ENCODE results near the gene ANO6. TPM values are rescaled to one million over a fixed set of nuclear protein-coding genes. Genes with fewer than 3 reads are reported as not detected.
"Not testable (repeated sequence)": the region's sequence is repeated elsewhere in the genome, so short reads cannot be mapped to it uniquely, and the experiment has no call there.

ANO6 gene
- polyA plus RNA-seq, 2 donors, result 2.6 to 6.9 TPM

- H3K9me3 ChIP-seq (ENCODE audit: control insufficient read depth in 2 of 2, insufficient read depth in 1 of 2, low read depth in 1 of 2, low read length in 1 of 2), result no peaks in the 10 kb centered on the region
- no peak overlapping the region for H3K4me3 ChIP-seq (ENCODE audit: low read depth in 1 of 2, low read length in 2 of 2)
- no peaks in the 10 kb centered on the region for H3K27me3 ChIP-seq (ENCODE audit: control insufficient read depth in 1 of 2, insufficient read depth in 2 of 2, low read length in 2 of 2)
- H3K36me3 ChIP-seq (ENCODE audit: control insufficient read depth in 2 of 2, insufficient read depth in 2 of 2, low read length in 1 of 2), result no peaks in the 10 kb centered on the region
- 39 to 44% methylated on average over 6 of the region's 6 CpGs for WGBS, 2 donors
- peak overlapping the region; percentile 54 to 68 for H3K27ac ChIP-seq (ENCODE audit: low read depth in 2 of 2, low read length in 1 of 2)
- H3K4me1 ChIP-seq (ENCODE audit: control insufficient read depth in 2 of 2, insufficient read depth in 2 of 2, low read length in 1 of 2), result peaks cover 3 to 6% of the 10 kb centered on the region in 2 donors
Measured at GRCh38 chr12:45232756-45233372, 17.0 kb downstream of the ANO6 start.

GRCh38 chr12:45234139-45234865 is 18.4 kb downstream of the ANO6 start:
- no peaks in the 10 kb centered on the region for H3K9me3 ChIP-seq (ENCODE audit: control insufficient read depth in 2 of 2, insufficient read depth in 1 of 2, low read depth in 1 of 2, low read length in 1 of 2)
- peaks cover 3 to 6% of the 10 kb centered on the region in 2 donors for H3K4me1 ChIP-seq (ENCODE audit: control insufficient read depth in 2 of 2, insufficient read depth in 2 of 2, low read length in 1 of 2)
- WGBS, 2 donors, result 13 to 18% methylated on average over 4 of the region's 4 CpGs
- H3K4me3 ChIP-seq (ENCODE audit: low read depth in 1 of 2, low read length in 2 of 2), result no peak overlapping the region
- H3K36me3 ChIP-seq (ENCODE audit: control insufficient read depth in 2 of 2, insufficient read depth in 2 of 2, low read length in 1 of 2), result no peaks in the 10 kb centered on the region
- no peaks in the 10 kb centered on the region for H3K27me3 ChIP-seq (ENCODE audit: control insufficient read depth in 1 of 2, insufficient read depth in 2 of 2, low read length in 2 of 2)
- peak overlapping the region; percentile 38 to 65 for H3K27ac ChIP-seq (ENCODE audit: low read depth in 2 of 2, low read length in 1 of 2)

GRCh38 chr12:45235087-45236025 is 19.5 kb downstream of the ANO6 start:
- 41 to 43% methylated on average over 4 of the region's 4 CpGs for WGBS, 2 donors
- Histone ChIP-seq H3K27me3 (ENCODE audit: control insufficient read depth in 1 of 2, insufficient read depth in 2 of 2, low read length in 2 of 2) (no peaks in the 10 kb centered on the region), H3K4me1 (ENCODE audit: control insufficient read depth in 2 of 2, insufficient read depth in 2 of 2, low read length in 1 of 2) (peaks cover 3 to 6% of the 10 kb centered on the region in 2 donors), H3K4me3 (ENCODE audit: low read depth in 1 of 2, low read length in 2 of 2) (no peak overlapping the region), H3K27ac (ENCODE audit: low read depth in 2 of 2, low read length in 1 of 2) (peak overlapping the region; percentile 65 to 69), H3K36me3 (ENCODE audit: control insufficient read depth in 2 of 2, insufficient read depth in 2 of 2, low read length in 1 of 2) (no peaks in the 10 kb centered on the region), H3K9me3 (ENCODE audit: control insufficient read depth in 2 of 2, insufficient read depth in 1 of 2, low read depth in 1 of 2, low read length in 1 of 2) (no peaks in the 10 kb centered on the region)

- 72 to 76% methylated on average over 2 of the region's 2 CpGs for WGBS, 2 donors
- H3K4me3 ChIP-seq (ENCODE audit: low read depth in 1 of 2, low read length in 2 of 2); H3K4me1 ChIP-seq (ENCODE audit: control insufficient read depth in 2 of 2, insufficient read depth in 2 of 2, low read length in 1 of 2); H3K9me3 ChIP-seq (ENCODE audit: control insufficient read depth in 2 of 2, insufficient read depth in 1 of 2, low read depth in 1 of 2, low read length in 1 of 2); H3K27me3 ChIP-seq (ENCODE audit: control insufficient read depth in 1 of 2, insufficient read depth in 2 of 2, low read length in 2 of 2); H3K27ac ChIP-seq (ENCODE audit: low read depth in 2 of 2, low read length in 1 of 2); H3K36me3 ChIP-seq (ENCODE audit: control insufficient read depth in 2 of 2, insufficient read depth in 2 of 2, low read length in 1 of 2): not testable (repeated sequence)
Measured at GRCh38 chr12:45236383-45236782, 20.5 kb downstream of the ANO6 start.

- H3K27me3 ChIP-seq (ENCODE audit: control insufficient read depth in 1 of 2, insufficient read depth in 2 of 2, low read length in 2 of 2), result no peaks in the 10 kb centered on the region
- no peak overlapping the region for H3K27ac ChIP-seq (ENCODE audit: low read depth in 2 of 2, low read length in 1 of 2)
- H3K36me3 ChIP-seq (ENCODE audit: control insufficient read depth in 2 of 2, insufficient read depth in 2 of 2, low read length in 1 of 2), result no peaks in the 10 kb centered on the region
- no peaks in the 10 kb centered on the region for H3K9me3 ChIP-seq (ENCODE audit: control insufficient read depth in 2 of 2, insufficient read depth in 1 of 2, low read depth in 1 of 2, low read length in 1 of 2)
- H3K4me1 ChIP-seq (ENCODE audit: control insufficient read depth in 2 of 2, insufficient read depth in 2 of 2, low read length in 1 of 2), result peaks cover 2 to 4% of the 10 kb centered on the region in 2 donors
- no peak overlapping the region for H3K4me3 ChIP-seq (ENCODE audit: low read depth in 1 of 2, low read length in 2 of 2)
- WGBS, 2 donors, result 78 to 82% methylated on average over 11 of the region's 11 CpGs
Measured at GRCh38 chr12:45242180-45242579, 26.3 kb downstream of the ANO6 start.

GRCh38 chr12:45243963-45244362 is 28.1 kb downstream of the ANO6 start:
- Histone ChIP-seq H3K4me1 (ENCODE audit: control insufficient read depth in 2 of 2, insufficient read depth in 2 of 2, low read length in 1 of 2) (peaks cover 2 to 4% of the 10 kb centered on the region in 2 donors), H3K9me3 (ENCODE audit: control insufficient read depth in 2 of 2, insufficient read depth in 1 of 2, low read depth in 1 of 2, low read length in 1 of 2) (no peaks in the 10 kb centered on the region), H3K36me3 (ENCODE audit: control insufficient read depth in 2 of 2, insufficient read depth in 2 of 2, low read length in 1 of 2) (no peaks in the 10 kb centered on the region), H3K27me3 (ENCODE audit: control insufficient read depth in 1 of 2, insufficient read depth in 2 of 2, low read length in 2 of 2) (no peaks in the 10 kb centered on the region), H3K4me3 (ENCODE audit: low read depth in 1 of 2, low read length in 2 of 2) (no peak overlapping the region), H3K27ac (ENCODE audit: low read depth in 2 of 2, low read length in 1 of 2) (no peak overlapping the region)
- WGBS, 2 donors, result 85 to 87% methylated on average over 4 of the region's 4 CpGs

GRCh38 chr12:45244561-45245343 is 28.9 kb downstream of the ANO6 start:
- Histone ChIP-seq H3K27me3 (ENCODE audit: control insufficient read depth in 1 of 2, insufficient read depth in 2 of 2, low read length in 2 of 2) (no peaks in the 10 kb centered on the region), H3K36me3 (ENCODE audit: control insufficient read depth in 2 of 2, insufficient read depth in 2 of 2, low read length in 1 of 2) (no peaks in the 10 kb centered on the region), H3K4me1 (ENCODE audit: control insufficient read depth in 2 of 2, insufficient read depth in 2 of 2, low read length in 1 of 2) (peaks cover 2 to 4% of the 10 kb centered on the region in 2 donors), H3K4me3 (ENCODE audit: low read depth in 1 of 2, low read length in 2 of 2) (no peak overlapping the region), H3K9me3 (ENCODE audit: control insufficient read depth in 2 of 2, insufficient read depth in 1 of 2, low read depth in 1 of 2, low read length in 1 of 2) (no peaks in the 10 kb centered on the region), H3K27ac (ENCODE audit: low read depth in 2 of 2, low read length in 1 of 2) (no peak overlapping the region)
- 79% methylated on average over 9 of the region's 9 CpGs for WGBS, 2 donors

GRCh38 chr12:45246236-45246635 is 30.3 kb downstream of the ANO6 start:
- H3K27me3 ChIP-seq (ENCODE audit: control insufficient read depth in 1 of 2, insufficient read depth in 2 of 2, low read length in 2 of 2), result no peaks in the 10 kb centered on the region
- H3K4me3 ChIP-seq (ENCODE audit: low read depth in 1 of 2, low read length in 2 of 2), result no peak overlapping the region
- H3K36me3 ChIP-seq (ENCODE audit: control insufficient read depth in 2 of 2, insufficient read depth in 2 of 2, low read length in 1 of 2), result no peaks in the 10 kb centered on the region
- H3K27ac ChIP-seq (ENCODE audit: low read depth in 2 of 2, low read length in 1 of 2), result no peak overlapping the region
- 70 to 85% methylated on average over 3 of the region's 3 CpGs for WGBS, 2 donors
- no peaks in the 10 kb centered on the region for H3K9me3 ChIP-seq (ENCODE audit: control insufficient read depth in 2 of 2, insufficient read depth in 1 of 2, low read depth in 1 of 2, low read length in 1 of 2)
- H3K4me1 ChIP-seq (ENCODE audit: control insufficient read depth in 2 of 2, insufficient read depth in 2 of 2, low read length in 1 of 2), result peaks cover 2 to 4% of the 10 kb centered on the region in 2 donors

GRCh38 chr12:45247589-45247988 is 31.7 kb downstream of the ANO6 start:
- Histone ChIP-seq H3K27me3 (ENCODE audit: control insufficient read depth in 1 of 2, insufficient read depth in 2 of 2, low read length in 2 of 2) (no peaks in the 10 kb centered on the region), H3K4me1 (ENCODE audit: control insufficient read depth in 2 of 2, insufficient read depth in 2 of 2, low read length in 1 of 2) (no peaks in the 10 kb centered on the region), H3K4me3 (ENCODE audit: low read depth in 1 of 2, low read length in 2 of 2) (no peak overlapping the region), H3K9me3 (ENCODE audit: control insufficient read depth in 2 of 2, insufficient read depth in 1 of 2, low read depth in 1 of 2, low read length in 1 of 2) (no peaks in the 10 kb centered on the region), H3K27ac (ENCODE audit: low read depth in 2 of 2, low read length in 1 of 2) (no peak overlapping the region), H3K36me3 (ENCODE audit: control insufficient read depth in 2 of 2, insufficient read depth in 2 of 2, low read length in 1 of 2) (no peaks in the 10 kb centered on the region)

Data from esophagus (tissue), 2 donors.